Renal cortical epithelial cell (primary cell): ENCODE results near the gene PRPF38B. TPM values are rescaled to one million over a fixed set of nuclear protein-coding genes. Genes with fewer than 3 reads are reported as not detected.
"Not testable (repeated sequence)": the region's sequence is repeated elsewhere in the genome, so short reads cannot be mapped to it uniquely, and the experiment has no call there.

Experiments used
- DNase-seq: peaks from one replicate; pipeline ENCODE4 v3.0.0-alpha.2; 2011; ENCODE audit warnings: low read depth
- total RNA-seq: library from RNA; depleted of rRNA; stranded (reverse); fragments of >200 nt; gene quantifications from 2 replicates; pipeline ENCODE4 v1.2.3, GENCODE V29; 2014

The PRPF38B gene, protein sequence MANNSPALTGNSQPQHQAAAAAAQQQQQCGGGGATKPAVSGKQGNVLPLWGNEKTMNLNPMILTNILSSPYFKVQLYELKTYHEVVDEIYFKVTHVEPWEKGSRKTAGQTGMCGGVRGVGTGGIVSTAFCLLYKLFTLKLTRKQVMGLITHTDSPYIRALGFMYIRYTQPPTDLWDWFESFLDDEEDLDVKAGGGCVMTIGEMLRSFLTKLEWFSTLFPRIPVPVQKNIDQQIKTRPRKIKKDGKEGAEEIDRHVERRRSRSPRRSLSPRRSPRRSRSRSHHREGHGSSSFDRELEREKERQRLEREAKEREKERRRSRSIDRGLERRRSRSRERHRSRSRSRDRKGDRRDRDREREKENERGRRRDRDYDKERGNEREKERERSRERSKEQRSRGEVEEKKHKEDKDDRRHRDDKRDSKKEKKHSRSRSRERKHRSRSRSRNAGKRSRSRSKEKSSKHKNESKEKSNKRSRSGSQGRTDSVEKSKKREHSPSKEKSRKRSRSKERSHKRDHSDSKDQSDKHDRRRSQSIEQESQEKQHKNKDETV
- total RNA-seq, result 7.8 and 17.5 TPM in 2 replicates

- DNase-seq, result peak; percentile 73
These were observed at the start of gene PRPF38B for GRCh38 chr1:108691942-108692723. Gene PRPF38B (plus strand): TSS chr1:108692310. CDS start chr1:108692592, 282 bp downstream.

DNA sequence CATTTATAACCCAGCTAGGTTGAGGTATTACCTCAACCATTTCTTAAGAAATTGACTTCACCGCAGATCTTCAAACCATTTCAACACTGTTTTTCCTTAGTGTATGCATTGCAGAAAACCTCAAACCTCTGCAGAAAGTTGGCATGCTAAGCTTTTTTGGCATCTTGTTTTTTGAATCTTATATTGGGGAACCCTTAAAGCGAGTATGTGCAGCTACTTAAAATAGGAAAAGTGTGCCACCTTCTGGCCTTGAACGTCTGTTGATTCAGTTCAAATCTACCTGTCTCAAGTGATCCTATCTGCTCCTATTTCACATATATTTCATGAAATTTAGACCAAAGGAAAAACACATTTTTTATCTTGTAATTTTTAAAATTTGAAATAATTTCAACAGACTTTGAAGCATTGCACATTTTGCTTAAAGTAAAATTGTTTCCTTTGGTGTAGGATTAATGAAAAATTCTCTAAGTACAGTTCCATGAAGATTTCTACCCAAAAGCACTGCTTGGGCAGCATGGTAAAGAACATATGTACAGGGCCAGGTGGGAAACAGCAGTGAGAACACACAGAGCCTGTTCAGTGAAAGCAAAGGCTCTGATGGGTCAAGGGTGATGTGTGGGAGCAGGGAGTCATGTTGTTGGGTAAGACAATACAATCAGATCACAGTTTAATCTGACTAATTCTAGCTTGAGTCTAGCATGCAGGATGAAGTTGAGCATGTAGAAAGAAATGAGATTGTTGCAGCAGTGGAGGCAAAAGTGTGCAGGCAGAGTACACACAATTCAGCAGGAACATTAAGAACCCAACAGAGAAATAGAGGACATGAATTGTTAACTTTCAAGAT is 48.4 kb upstream of the PRPF38B start:
- DNase-seq, result peak; percentile 75

- DNase-seq, result no peak
These were observed 47.1 kb upstream of the PRPF38B start for GRCh38 chr1:108644984-108645383.

DNA sequence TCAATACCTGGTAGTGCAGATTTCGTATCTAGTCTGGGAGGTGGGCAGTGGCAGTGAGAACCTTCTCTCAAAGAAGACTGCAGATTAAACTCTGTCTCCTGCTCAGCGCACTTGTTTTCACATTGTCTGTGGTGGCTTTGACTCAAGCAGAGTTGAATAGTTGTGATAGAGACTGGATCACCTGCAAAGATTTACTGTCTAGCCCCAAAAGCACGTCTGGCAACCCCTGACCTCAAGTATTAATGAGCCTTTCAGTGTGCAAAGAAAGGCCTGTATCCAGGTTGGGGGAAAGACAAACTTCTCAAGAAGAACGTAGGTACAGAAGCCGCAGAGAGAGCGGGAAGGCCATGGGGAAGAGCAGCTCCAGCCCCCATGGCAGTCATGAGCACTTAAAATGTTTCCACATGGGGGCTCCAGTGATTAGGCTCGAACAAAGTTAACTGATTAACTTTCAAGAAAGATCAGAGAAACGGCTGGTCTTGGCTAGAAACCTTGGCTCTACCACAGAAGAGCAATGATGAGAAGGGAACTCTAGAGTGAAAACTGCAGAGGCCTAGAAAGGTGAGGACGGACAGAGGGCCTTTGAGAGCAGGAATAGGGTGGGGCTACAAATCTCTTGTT is 46.4 kb upstream of the PRPF38B start:
- no peak for DNase-seq

- no peak for DNase-seq
These were observed 45.9 kb upstream of the PRPF38B start for GRCh38 chr1:108646265-108646647.

DNA sequence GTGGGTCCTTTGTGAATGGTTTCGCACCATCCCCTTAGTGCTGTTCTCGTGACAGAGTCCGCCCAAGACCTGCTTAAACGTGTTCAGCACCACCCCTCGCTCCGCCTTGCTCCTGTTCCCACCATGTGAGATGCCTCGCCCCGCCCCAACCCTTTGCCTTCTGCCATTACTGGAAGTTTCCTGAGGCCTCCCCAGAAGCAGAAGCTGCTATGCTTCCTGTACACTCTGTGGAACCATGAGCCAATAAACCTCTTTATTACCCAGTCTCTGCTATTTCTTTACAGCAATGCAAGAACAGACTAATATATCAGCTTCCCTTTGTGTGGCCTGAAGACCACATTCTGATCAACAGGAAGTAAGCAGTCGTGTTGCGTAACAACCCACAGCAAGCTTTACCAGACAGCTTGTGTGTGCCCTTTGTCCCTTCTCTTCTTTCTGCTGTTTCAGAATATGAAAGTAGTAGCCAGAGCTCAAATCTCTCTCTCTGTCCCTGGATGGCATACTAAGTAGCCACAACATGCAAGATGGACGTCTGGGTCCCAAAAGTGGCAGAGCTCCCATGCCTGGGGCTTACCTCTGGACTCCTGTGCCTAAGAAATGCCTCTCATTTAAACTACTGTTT is 45.4 kb upstream of the PRPF38B start:
- DNase-seq, result peak; percentile 92

- no peak for DNase-seq
These were observed 38.5 kb upstream of the PRPF38B start for GRCh38 chr1:108653431-108654105.

- no peak for DNase-seq
These were observed 34.6 kb upstream of the PRPF38B start for GRCh38 chr1:108657356-108658080.

- DNase-seq, result peak; percentile 19
These were observed 31.0 kb upstream of the PRPF38B start, which contains the start of gene HENMT1 for GRCh38 chr1:108661030-108661609. Gene HENMT1 (minus strand): TSS chr1:108661093. CDS start chr1:108659884, 1,209 bp downstream.

DNA sequence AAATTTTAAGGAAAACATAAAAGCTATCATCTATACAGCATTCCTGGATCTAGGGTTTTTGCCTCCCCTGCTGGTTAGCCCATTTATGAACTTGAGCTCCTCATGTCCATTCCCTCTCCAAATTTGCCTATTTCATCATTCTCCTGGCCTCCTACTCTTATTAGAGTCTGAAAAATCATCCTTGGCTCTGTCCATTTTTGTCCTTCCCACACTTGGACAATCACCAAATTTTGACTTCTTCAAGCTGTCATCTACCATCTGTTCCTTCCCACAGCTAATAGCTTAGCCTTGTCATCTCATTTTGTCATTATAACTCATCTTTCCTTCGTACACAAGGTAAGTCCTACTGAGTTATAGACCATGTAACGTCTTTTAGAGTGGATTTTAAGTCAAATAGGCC is 29.0 kb upstream of the PRPF38B start:
- DNase-seq, result no peak

GRCh38 chr1:108664481-108664880 is 27.6 kb upstream of the PRPF38B start:
- no peak for DNase-seq

- no peak for DNase-seq
These were observed 27.0 kb upstream of the PRPF38B start for GRCh38 chr1:108665067-108665466.

GRCh38 chr1:108665771-108666170 is 26.3 kb upstream of the PRPF38B start:
- no peak for DNase-seq

GRCh38 chr1:108667422-108667821 is 24.7 kb upstream of the PRPF38B start:
- DNase-seq, result not testable (repeated sequence)

DNA sequence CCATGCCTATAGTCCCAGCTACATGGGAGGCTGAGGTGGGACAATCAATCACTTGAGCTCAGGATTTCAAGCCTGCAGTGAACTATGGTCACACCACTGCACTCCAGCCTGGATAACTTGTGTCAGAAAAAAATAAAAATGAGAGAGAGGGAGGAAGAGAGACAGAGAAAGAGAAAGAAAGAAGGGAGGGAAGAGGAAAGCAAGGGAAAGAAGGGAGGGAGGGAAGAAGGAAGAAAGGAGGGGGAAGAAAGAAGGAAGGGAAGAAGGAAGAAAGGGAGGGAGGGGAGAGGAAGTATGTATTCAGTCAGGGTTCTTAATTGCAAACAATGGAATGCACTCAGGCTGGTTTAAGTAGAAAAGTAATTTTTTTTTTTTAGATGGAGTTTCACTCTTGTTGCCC is 23.3 kb upstream of the PRPF38B start:
- DNase-seq, result no peak

- no peak for DNase-seq
These were observed 22.4 kb upstream of the PRPF38B start for GRCh38 chr1:108669679-108670078.

GRCh38 chr1:108670131-108670773 is 21.9 kb upstream of the PRPF38B start:
- no peak for DNase-seq

GRCh38 chr1:108671143-108671542 is 21.0 kb upstream of the PRPF38B start:
- DNase-seq, result no peak

GRCh38 chr1:108678706-108679105 is 13.4 kb upstream of the PRPF38B start:
- no peak for DNase-seq
